GM12872 (cell line): ENCODE measurements around the gene SAMD10.

ENCODE experiments used
- CTCF ChIP-seq: IDR thresholded peaks from 3 replicates; pipeline ENCODE4 v1.5.1; 2011; ENCODE audit warnings: low read depth, mild to moderate bottlenecking, low read length, moderate library complexity; ENCODE audit not compliant: insufficient read depth

SAMD10 gene

GRCh38 chr20:64006490-64006889, 27.0 kb upstream of the SAMD10 start:
- TF ChIP-seq CTCF = no peak

GRCh38 chr20:64005394-64005793, 26.0 kb upstream of the SAMD10 start:
- no peak for TF ChIP-seq CTCF

GRCh38 chr20:64003960-64004725, 24.7 kb upstream of the SAMD10 start:
- no peak for TF ChIP-seq CTCF

- TF ChIP-seq CTCF = no peak
Observed at GRCh38 chr20:64001607-64002011, 22.2 kb upstream of the SAMD10 start.

GRCh38 chr20:64000906-64001305, 21.5 kb upstream of the SAMD10 start:
- TF ChIP-seq CTCF = no peak

- no peak for TF ChIP-seq CTCF
Observed at GRCh38 chr20:63982937-63983336, 3.5 kb upstream of the SAMD10 start.

GRCh38 chr20:63980806-63981728, 1.6 kb upstream of the SAMD10 start, which contains the start of gene PRPF6:
Gene PRPF6, plus strand, starts transcription at chr20:63981132. Its CDS starts 114 bp downstream, at chr20:63981246.
- peak; percentile 96 for TF ChIP-seq CTCF
